Measurements from ENCODE around the gene PACSIN1. TPM values are rescaled to one million over a fixed set of nuclear protein-coding genes. Genes with fewer than 3 reads are reported as not detected.

The PACSIN1 gene
- total RNA-seq, 5 donors from 2014 or later (not counting 1 experiment from before 2014, with no cell fraction given), result 0.86 to 3.2 (median 2.4) TPM

- no peak overlapping the region for H3K4me3 Mint-ChIP-seq
- no CpG with 5 or more reads among the region's 4 CpGs for WGBS (ENCODE audit: insufficient coverage)
- H3K27me3 Mint-ChIP-seq, result peaks cover 0 to 2% of the 10 kb centered on the region in 2 donors
- H3K36me3 Mint-ChIP-seq, result no peaks in the 10 kb centered on the region
- H3K4me1 ChIP-seq (ENCODE audit: control insufficient read depth in 1 of 2, extremely low read depth in 1 of 2, insufficient read depth in 2 of 2, low read length in 2 of 2), result no peaks in the 10 kb centered on the region
- H3K27ac Mint-ChIP-seq, result no peak overlapping the region
- ChIA-PET POLR2A (interaction anchor here in 1 of 2 donors (0.5 kb wide), 1 partner anchor 251 kb away, joined by 4 read pairs; no protein-coding TSS in a partner anchor), CTCF (no interaction called here)
- no peaks in the 10 kb centered on the region for H3K36me3 ChIP-seq (ENCODE audit: control insufficient read depth in 2 of 2, extremely low read depth in 1 of 2, insufficient read depth in 1 of 2, low read length in 1 of 2)
- peaks cover 0 to 14% of the 10 kb centered on the region in 2 experiments for H3K27me3 ChIP-seq (replicated peaks in 1 of 2; ENCODE audit: control insufficient read depth in 2 of 2, extremely low read depth in 1 of 2, insufficient read depth in 2 of 2, low read length in 1 of 2)
- no peak overlapping the region for H3K4me3 ChIP-seq (ENCODE audit: control insufficient read depth in 1 of 2, extremely low read depth in 1 of 2, low read length in 1 of 2)
- H3K9me3 Mint-ChIP-seq, result peaks cover 0 to 2% (median 0%) of the 10 kb centered on the region in 3 donors
- H3K9me3 ChIP-seq, result no peaks in the 10 kb centered on the region
- peaks cover 0 to 6% (median 4%) of the 10 kb centered on the region in 3 donors for H3K4me1 Mint-ChIP-seq
- ATAC-seq (replicated peaks in 1 of 4), result no peak
- H3K27ac ChIP-seq (ENCODE audit: low read length), result no peak overlapping the region
- no peak for DNase-seq
These were observed 92.4 kb downstream of the PACSIN1 start for GRCh38 chr6:34558172-34558714.

GRCh38 chr6:34559651-34560365, 93.9 kb downstream of the PACSIN1 start:
- CTCF ChIA-PET, result no interaction called here
- WGBS (ENCODE audit: insufficient coverage), result 88% methylated on average over 9 of the region's 10 CpGs
- no peak overlapping the region for H3K27ac ChIP-seq (ENCODE audit: low read length)

GRCh38 chr6:34560366-34561226, 94.7 kb downstream of the PACSIN1 start:
- Histone ChIP-seq H3K9me3 (no peaks in the 10 kb centered on the region), H3K36me3 (ENCODE audit: control insufficient read depth in 2 of 2, extremely low read depth in 1 of 2, insufficient read depth in 1 of 2, low read length in 1 of 2) (no peaks in the 10 kb centered on the region), H3K4me3 (ENCODE audit: control insufficient read depth in 1 of 2, extremely low read depth in 1 of 2, low read length in 1 of 2) (no peak overlapping the region), H3K27ac (ENCODE audit: low read length) (no peak overlapping the region), H3K4me1 (ENCODE audit: control insufficient read depth in 1 of 2, extremely low read depth in 1 of 2, insufficient read depth in 2 of 2, low read length in 2 of 2) (no peaks in the 10 kb centered on the region), H3K27me3 (replicated peaks in 1 of 2; ENCODE audit: control insufficient read depth in 2 of 2, extremely low read depth in 1 of 2, insufficient read depth in 2 of 2, low read length in 1 of 2) (peaks cover 0 to 28% of the 10 kb centered on the region in 2 experiments)
- no peaks in the 10 kb centered on the region for H3K36me3 Mint-ChIP-seq
- no peaks in the 10 kb centered on the region for H3K4me1 Mint-ChIP-seq
- no peak overlapping the region for H3K4me3 Mint-ChIP-seq
- H3K9me3 Mint-ChIP-seq, result peaks cover 0 to 2% (median 0%) of the 10 kb centered on the region in 3 donors
- WGBS (ENCODE audit: insufficient coverage), result 81% methylated on average over 17 of the region's 20 CpGs
- DNase-seq, result no peak
- H3K27me3 Mint-ChIP-seq, result no peaks in the 10 kb centered on the region
- ChIA-PET POLR2A (no interaction called here), CTCF (no interaction called here)
- ATAC-seq (replicated peaks in 1 of 4), result no peak
- no peak overlapping the region for H3K27ac Mint-ChIP-seq

More at GRCh38 chr6:34559651-34560365, 93.9 kb downstream of the PACSIN1 start:
- no peak overlapping the region for H3K4me3 Mint-ChIP-seq
- no peak for DNase-seq
- H3K36me3 ChIP-seq (ENCODE audit: control insufficient read depth in 2 of 2, extremely low read depth in 1 of 2, insufficient read depth in 1 of 2, low read length in 1 of 2), result no peaks in the 10 kb centered on the region
- H3K27me3 Mint-ChIP-seq, result no peaks in the 10 kb centered on the region
- no peaks in the 10 kb centered on the region for H3K36me3 Mint-ChIP-seq
- no peaks in the 10 kb centered on the region for H3K4me1 ChIP-seq (ENCODE audit: control insufficient read depth in 1 of 2, extremely low read depth in 1 of 2, insufficient read depth in 2 of 2, low read length in 2 of 2)
- no peaks in the 10 kb centered on the region for H3K9me3 ChIP-seq
- peaks cover 0 to 22% of the 10 kb centered on the region in 2 experiments for H3K27me3 ChIP-seq (replicated peaks in 1 of 2; ENCODE audit: control insufficient read depth in 2 of 2, extremely low read depth in 1 of 2, insufficient read depth in 2 of 2, low read length in 1 of 2)
- no peak overlapping the region for H3K27ac Mint-ChIP-seq
- no peak for ATAC-seq (replicated peaks in 1 of 4)
- H3K9me3 Mint-ChIP-seq, result peaks cover 0 to 2% (median 0%) of the 10 kb centered on the region in 3 donors
- POLR2A ChIA-PET, result no interaction called here
- peaks cover 0 to 2% (median 0%) of the 10 kb centered on the region in 3 donors for H3K4me1 Mint-ChIP-seq
- H3K4me3 ChIP-seq (ENCODE audit: control insufficient read depth in 1 of 2, extremely low read depth in 1 of 2, low read length in 1 of 2), result no peak overlapping the region

GRCh38 chr6:34561227-34561530, 95.3 kb downstream of the PACSIN1 start:
- Mint-ChIP-seq H3K9me3 (peaks cover 0 to 2% (median 0%) of the 10 kb centered on the region in 3 donors), H3K4me1 (no peaks in the 10 kb centered on the region), H3K27me3 (peaks cover 0 to 1% of the 10 kb centered on the region in 2 donors), H3K27ac (no peak overlapping the region), H3K4me3 (no peak overlapping the region), H3K36me3 (no peaks in the 10 kb centered on the region)
- POLR2A ChIA-PET, result no interaction called here
- 45% methylated on average over 1 of the region's 2 CpGs for WGBS (ENCODE audit: insufficient coverage)
- Histone ChIP-seq H3K4me1 (ENCODE audit: control insufficient read depth in 1 of 2, extremely low read depth in 1 of 2, insufficient read depth in 2 of 2, low read length in 2 of 2) (no peaks in the 10 kb centered on the region), H3K36me3 (ENCODE audit: control insufficient read depth in 2 of 2, extremely low read depth in 1 of 2, insufficient read depth in 1 of 2, low read length in 1 of 2) (no peaks in the 10 kb centered on the region), H3K4me3 (ENCODE audit: control insufficient read depth in 1 of 2, extremely low read depth in 1 of 2, low read length in 1 of 2) (no peak overlapping the region), H3K9me3 (no peaks in the 10 kb centered on the region), H3K27ac (ENCODE audit: low read length) (no peak overlapping the region), H3K27me3 (replicated peaks in 1 of 2; ENCODE audit: control insufficient read depth in 2 of 2, extremely low read depth in 1 of 2, insufficient read depth in 2 of 2, low read length in 1 of 2) (peaks cover 0 to 29% of the 10 kb centered on the region in 2 experiments)
- DNase-seq, result no peak
- CTCF ChIA-PET, result no interaction called here
- no peak for ATAC-seq (replicated peaks in 1 of 4)

- peaks cover 0 to 2% (median 0%) of the 10 kb centered on the region in 3 donors for H3K9me3 Mint-ChIP-seq
- ChIA-PET POLR2A (no interaction called here), CTCF (no interaction called here)
- H3K27ac ChIP-seq (ENCODE audit: low read length), result no peak overlapping the region
- no peaks in the 10 kb centered on the region for H3K36me3 ChIP-seq (ENCODE audit: control insufficient read depth in 2 of 2, extremely low read depth in 1 of 2, insufficient read depth in 1 of 2, low read length in 1 of 2)
- WGBS (ENCODE audit: insufficient coverage), result 84% methylated on average over 6 of the region's 10 CpGs
- no peak overlapping the region for H3K4me3 Mint-ChIP-seq
- H3K27me3 Mint-ChIP-seq, result peaks cover 0 to 6% of the 10 kb centered on the region in 2 donors
- no peaks in the 10 kb centered on the region for H3K4me1 ChIP-seq (ENCODE audit: control insufficient read depth in 1 of 2, extremely low read depth in 1 of 2, insufficient read depth in 2 of 2, low read length in 2 of 2)
- no peaks in the 10 kb centered on the region for H3K36me3 Mint-ChIP-seq
- H3K27ac Mint-ChIP-seq, result no peak overlapping the region
- ATAC-seq (replicated peaks in 1 of 4) (no peak), DNase-seq (no peak)
- H3K4me1 Mint-ChIP-seq, result no peaks in the 10 kb centered on the region
- peaks cover 0 to 37% of the 10 kb centered on the region in 2 experiments for H3K27me3 ChIP-seq (replicated peaks in 1 of 2; ENCODE audit: control insufficient read depth in 2 of 2, extremely low read depth in 1 of 2, insufficient read depth in 2 of 2, low read length in 1 of 2)
- H3K4me3 ChIP-seq (ENCODE audit: control insufficient read depth in 1 of 2, extremely low read depth in 1 of 2, low read length in 1 of 2), result no peak overlapping the region
- no peaks in the 10 kb centered on the region for H3K9me3 ChIP-seq
These were observed 96.5 kb downstream of the PACSIN1 start for GRCh38 chr6:34562350-34562749.

- Mint-ChIP-seq H3K27ac (no peak overlapping the region), H3K27me3 (peaks cover 0 to 8% of the 10 kb centered on the region in 2 donors), H3K36me3 (no peaks in the 10 kb centered on the region), H3K9me3 (peaks cover 0 to 2% (median 0%) of the 10 kb centered on the region in 3 donors), H3K4me3 (no peak overlapping the region), H3K4me1 (no peaks in the 10 kb centered on the region)
- DNase-seq (no peak), ATAC-seq (replicated peaks in 1 of 4) (no peak)
- ChIA-PET POLR2A (no interaction called here), CTCF (no interaction called here)
- H3K27me3 ChIP-seq (replicated peaks in 1 of 2; ENCODE audit: control insufficient read depth in 2 of 2, extremely low read depth in 1 of 2, insufficient read depth in 2 of 2, low read length in 1 of 2), result peaks cover 0 to 43% of the 10 kb centered on the region in 2 experiments
- no peaks in the 10 kb centered on the region for H3K4me1 ChIP-seq (ENCODE audit: control insufficient read depth in 1 of 2, extremely low read depth in 1 of 2, insufficient read depth in 2 of 2, low read length in 2 of 2)
- no peak overlapping the region for H3K4me3 ChIP-seq (ENCODE audit: control insufficient read depth in 1 of 2, extremely low read depth in 1 of 2, low read length in 1 of 2)
- H3K9me3 ChIP-seq, result no peaks in the 10 kb centered on the region
- no peak overlapping the region for H3K27ac ChIP-seq (ENCODE audit: low read length)
- H3K36me3 ChIP-seq (ENCODE audit: control insufficient read depth in 2 of 2, extremely low read depth in 1 of 2, insufficient read depth in 1 of 2, low read length in 1 of 2), result no peaks in the 10 kb centered on the region
- 91% methylated on average over 8 of the region's 15 CpGs for WGBS (ENCODE audit: insufficient coverage)
These were observed 97.1 kb downstream of the PACSIN1 start for GRCh38 chr6:34562861-34563512.
